Neural progenitor cell (in vitro differentiated cells): ENCODE measurements around the gene PILRA.

Experiments used
- CTCF ChIP-seq: fragments of 200-600 bp; sonication (generic); IDR thresholded peaks from 2 replicates; pipeline ENCODE4 v1.5.1; 2017; ENCODE audit warnings: antibody characterized with exemption, mild to moderate bottlenecking
- EZH2 ChIP-seq: fragments of 200-600 bp; sonication (generic); IDR thresholded peaks from 2 replicates; pipeline ENCODE4 v1.6.1; 2017; ENCODE audit warnings: antibody characterized with exemption, mild to moderate bottlenecking, moderate library complexity
- EZH2phosphoT487 ChIP-seq: fragments of 200-600 bp; sonication (generic); IDR thresholded peaks from 2 replicates; pipeline ENCODE4 v1.6.1; 2017; ENCODE audit warnings: antibody characterized with exemption

DNA sequence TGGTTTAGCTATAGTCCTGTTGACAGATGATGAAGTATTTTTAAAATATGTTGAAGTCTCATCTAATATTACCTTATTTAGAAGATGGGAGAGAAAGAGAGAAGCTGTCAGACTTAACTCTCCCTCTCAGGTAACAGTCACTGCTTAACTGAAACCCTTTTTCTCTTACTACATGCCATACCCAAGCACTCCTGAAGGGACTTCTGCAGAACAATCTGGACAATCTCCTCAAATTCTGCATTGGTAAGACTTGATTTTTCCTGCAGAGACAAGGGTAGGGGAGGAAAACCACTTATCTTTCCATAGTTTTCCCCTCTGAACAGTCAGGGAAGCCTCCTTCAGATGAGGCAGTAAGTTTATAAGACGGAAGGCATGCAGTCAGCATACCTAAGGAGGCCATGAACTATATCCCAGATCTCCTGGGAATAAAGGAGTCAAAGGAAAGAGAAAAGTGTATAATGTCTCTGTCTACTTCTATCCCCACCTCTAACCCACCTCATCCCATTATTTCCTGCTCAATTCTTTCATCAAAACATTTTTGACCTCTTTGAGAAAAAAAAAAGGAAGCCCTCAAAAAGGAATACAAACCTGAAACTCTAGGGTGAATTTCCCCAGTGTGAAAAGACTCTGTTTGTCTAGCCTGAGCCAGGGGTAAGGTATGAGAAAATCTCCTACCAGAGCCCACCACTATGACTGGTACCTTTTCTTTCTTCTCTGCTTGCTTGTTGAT is 45.8 kb downstream of the PILRA start:
- TF ChIP-seq CTCF (no peak), EZH2 (no peak), EZH2phosphoT487 (no peak)
